ENCODE data around the gene ERCC3.

DNA sequence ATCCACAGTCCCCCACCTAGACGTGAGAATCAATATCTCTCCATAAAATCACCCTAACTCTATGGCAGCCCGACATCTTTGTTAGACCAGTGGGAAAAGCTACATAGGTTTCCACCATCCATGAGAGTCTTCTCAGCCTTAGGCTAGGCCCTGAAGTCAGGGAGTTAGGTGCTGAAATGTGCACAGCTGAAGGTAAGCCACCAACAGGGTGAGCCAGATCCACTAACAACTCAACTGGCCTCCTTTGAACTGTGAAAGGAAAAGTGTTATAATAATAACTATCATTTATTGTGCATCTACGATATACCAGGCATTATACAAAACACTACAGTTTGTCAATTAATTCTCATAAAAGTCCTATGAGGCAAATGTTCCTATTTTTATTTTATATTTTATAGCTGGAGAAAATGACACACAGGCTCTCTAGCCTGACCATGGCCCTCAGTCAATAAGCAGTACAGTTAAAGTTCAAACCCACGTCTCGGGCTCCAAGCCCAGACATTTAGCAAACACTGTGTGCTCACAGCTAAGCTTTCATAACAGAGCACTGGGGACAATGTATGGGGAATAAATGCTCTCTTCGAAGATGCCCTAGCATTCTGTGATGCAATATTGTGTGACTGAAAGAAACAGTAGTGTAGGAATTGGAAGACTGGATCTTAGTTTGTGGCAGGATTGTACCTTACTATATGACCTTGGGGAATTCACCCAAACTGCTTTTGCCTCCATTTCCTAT lies 62.6 kb downstream of the ERCC3 start:
- TF ChIP-seq, protein P1, sequence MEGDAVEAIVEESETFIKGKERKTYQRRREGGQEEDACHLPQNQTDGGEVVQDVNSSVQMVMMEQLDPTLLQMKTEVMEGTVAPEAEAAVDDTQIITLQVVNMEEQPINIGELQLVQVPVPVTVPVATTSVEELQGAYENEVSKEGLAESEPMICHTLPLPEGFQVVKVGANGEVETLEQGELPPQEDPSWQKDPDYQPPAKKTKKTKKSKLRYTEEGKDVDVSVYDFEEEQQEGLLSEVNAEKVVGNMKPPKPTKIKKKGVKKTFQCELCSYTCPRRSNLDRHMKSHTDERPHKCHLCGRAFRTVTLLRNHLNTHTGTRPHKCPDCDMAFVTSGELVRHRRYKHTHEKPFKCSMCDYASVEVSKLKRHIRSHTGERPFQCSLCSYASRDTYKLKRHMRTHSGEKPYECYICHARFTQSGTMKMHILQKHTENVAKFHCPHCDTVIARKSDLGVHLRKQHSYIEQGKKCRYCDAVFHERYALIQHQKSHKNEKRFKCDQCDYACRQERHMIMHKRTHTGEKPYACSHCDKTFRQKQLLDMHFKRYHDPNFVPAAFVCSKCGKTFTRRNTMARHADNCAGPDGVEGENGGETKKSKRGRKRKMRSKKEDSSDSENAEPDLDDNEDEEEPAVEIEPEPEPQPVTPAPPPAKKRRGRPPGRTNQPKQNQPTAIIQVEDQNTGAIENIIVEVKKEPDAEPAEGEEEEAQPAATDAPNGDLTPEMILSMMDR (IDR thresholded peaks at IDR 0.05), result no peak
- TF ChIP-seq EZH2 (IDR thresholded peaks at IDR 0.05) (no peak), EZH2phosphoT487 (IDR thresholded peaks at IDR 0.05) (no peak)
